WTC11 (cell line): ENCODE measurements around the gene CYP2B6.

Experiments
- NR1H2 ChIP-seq: sonication (generic); formaldehyde crosslinking; IDR thresholded peaks from 2 replicates; pipeline ENCODE4 v1.9.0; 2021; ENCODE audit warnings: mild to moderate bottlenecking, moderate library complexity, missing genetic modification reagents
- TF ChIP-seq, protein P1 (sequence below): sonication (generic); formaldehyde crosslinking; IDR thresholded peaks from 2 replicates; pipeline ENCODE4 v1.8.1; 2022; ENCODE audit warnings: low read depth, mild to moderate bottlenecking, moderate library complexity, missing genetic modification reagents, borderline replicate concordance
- TF ChIP-seq, protein P2 (sequence below): fragments of 200-600 bp; IDR thresholded peaks from 2 replicates; pipeline ENCODE4 v1.8.0; 2022; ENCODE audit warnings: antibody characterized with exemption
- TF ChIP-seq, protein P3 (sequence below): sonication (generic); formaldehyde crosslinking; IDR thresholded peaks from 2 replicates; pipeline ENCODE4 v1.8.0; 2023; ENCODE audit warnings: mild to moderate bottlenecking, missing genetic modification reagents

DNA sequence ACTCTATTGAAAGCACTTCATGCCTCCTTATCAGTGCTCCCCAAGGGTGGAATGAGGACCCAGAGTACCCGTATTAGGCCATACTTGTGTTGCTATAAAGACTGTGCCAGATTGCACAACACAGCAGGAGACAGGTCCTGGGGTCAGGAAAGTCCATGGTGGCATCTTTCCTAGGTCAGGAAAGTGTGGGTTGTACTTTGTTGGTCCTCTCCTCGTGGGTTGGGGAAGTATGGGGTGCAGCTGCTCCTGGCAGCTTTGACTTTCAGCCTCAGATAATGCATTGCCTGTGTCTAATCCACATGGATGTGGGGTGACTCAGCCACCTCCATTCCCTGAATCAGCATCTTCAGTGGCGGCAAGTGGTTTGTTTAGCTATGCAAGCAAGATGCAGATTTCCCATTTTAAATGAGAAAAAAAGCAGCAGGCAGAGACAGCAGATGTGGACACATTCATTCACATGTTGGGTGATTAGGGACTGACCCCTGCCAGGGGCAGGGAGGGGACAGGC lies 8.4 kb upstream of the CYP2B6 start:
- TF ChIP-seq, protein P1, sequence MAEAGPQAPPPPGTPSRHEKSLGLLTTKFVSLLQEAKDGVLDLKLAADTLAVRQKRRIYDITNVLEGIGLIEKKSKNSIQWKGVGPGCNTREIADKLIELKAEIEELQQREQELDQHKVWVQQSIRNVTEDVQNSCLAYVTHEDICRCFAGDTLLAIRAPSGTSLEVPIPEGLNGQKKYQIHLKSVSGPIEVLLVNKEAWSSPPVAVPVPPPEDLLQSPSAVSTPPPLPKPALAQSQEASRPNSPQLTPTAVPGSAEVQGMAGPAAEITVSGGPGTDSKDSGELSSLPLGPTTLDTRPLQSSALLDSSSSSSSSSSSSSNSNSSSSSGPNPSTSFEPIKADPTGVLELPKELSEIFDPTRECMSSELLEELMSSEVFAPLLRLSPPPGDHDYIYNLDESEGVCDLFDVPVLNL (CRISPR knock-in tag), result no peak
- TF ChIP-seq, protein P2, sequence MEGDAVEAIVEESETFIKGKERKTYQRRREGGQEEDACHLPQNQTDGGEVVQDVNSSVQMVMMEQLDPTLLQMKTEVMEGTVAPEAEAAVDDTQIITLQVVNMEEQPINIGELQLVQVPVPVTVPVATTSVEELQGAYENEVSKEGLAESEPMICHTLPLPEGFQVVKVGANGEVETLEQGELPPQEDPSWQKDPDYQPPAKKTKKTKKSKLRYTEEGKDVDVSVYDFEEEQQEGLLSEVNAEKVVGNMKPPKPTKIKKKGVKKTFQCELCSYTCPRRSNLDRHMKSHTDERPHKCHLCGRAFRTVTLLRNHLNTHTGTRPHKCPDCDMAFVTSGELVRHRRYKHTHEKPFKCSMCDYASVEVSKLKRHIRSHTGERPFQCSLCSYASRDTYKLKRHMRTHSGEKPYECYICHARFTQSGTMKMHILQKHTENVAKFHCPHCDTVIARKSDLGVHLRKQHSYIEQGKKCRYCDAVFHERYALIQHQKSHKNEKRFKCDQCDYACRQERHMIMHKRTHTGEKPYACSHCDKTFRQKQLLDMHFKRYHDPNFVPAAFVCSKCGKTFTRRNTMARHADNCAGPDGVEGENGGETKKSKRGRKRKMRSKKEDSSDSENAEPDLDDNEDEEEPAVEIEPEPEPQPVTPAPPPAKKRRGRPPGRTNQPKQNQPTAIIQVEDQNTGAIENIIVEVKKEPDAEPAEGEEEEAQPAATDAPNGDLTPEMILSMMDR, result no peak
- no peak for TF ChIP-seq NR1H2 (CRISPR knock-in tag)
- TF ChIP-seq, protein P3, sequence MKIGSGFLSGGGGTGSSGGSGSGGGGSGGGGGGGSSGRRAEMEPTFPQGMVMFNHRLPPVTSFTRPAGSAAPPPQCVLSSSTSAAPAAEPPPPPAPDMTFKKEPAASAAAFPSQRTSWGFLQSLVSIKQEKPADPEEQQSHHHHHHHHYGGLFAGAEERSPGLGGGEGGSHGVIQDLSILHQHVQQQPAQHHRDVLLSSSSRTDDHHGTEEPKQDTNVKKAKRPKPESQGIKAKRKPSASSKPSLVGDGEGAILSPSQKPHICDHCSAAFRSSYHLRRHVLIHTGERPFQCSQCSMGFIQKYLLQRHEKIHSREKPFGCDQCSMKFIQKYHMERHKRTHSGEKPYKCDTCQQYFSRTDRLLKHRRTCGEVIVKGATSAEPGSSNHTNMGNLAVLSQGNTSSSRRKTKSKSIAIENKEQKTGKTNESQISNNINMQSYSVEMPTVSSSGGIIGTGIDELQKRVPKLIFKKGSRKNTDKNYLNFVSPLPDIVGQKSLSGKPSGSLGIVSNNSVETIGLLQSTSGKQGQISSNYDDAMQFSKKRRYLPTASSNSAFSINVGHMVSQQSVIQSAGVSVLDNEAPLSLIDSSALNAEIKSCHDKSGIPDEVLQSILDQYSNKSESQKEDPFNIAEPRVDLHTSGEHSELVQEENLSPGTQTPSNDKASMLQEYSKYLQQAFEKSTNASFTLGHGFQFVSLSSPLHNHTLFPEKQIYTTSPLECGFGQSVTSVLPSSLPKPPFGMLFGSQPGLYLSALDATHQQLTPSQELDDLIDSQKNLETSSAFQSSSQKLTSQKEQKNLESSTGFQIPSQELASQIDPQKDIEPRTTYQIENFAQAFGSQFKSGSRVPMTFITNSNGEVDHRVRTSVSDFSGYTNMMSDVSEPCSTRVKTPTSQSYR, result 0 out of 2 replicates have a peak, but pooled peaks have one; percentile 64
